OCI-LY1 (cell line): ENCODE results near the gene ZP3.
"Not testable (repeated sequence)": the region's sequence is repeated elsewhere in the genome, so short reads cannot be mapped to it uniquely, and the experiment has no call there.

Source experiments
- H2AFZ ChIP-seq: fragments of 200-600 bp; sonication (generic), shearing (Covaris generic); 2 replicates; pipeline ENCODE4 v1.6.0; 2014; ENCODE audit warnings: antibody characterized with exemption, mild to moderate bottlenecking, low read length
- H3F3A ChIP-seq: fragments of 200-600 bp; sonication (generic), shearing (Covaris generic); 2 replicates; pipeline ENCODE4 v1.6.0; 2014; ENCODE audit warnings: mild to moderate bottlenecking, antibody characterized with exemption, low read length, moderate library complexity; ENCODE audit not compliant: insufficient read depth
- H3K27ac ChIP-seq: fragments of 200-600 bp; sonication (generic); 2 replicates; pipeline ENCODE4 v1.5.1; 2014; ENCODE audit warnings: low read length, mixed run types, mild to moderate bottlenecking, low read depth; ENCODE audit not compliant: poor library complexity, severe bottlenecking
- H3K27me3 ChIP-seq: fragments of 200-600 bp; sonication (generic); 2 replicates; pipeline ENCODE4 v1.6.0; 2014; ENCODE audit warnings: antibody characterized with exemption, mild to moderate bottlenecking, low read length, moderate library complexity; ENCODE audit not compliant: insufficient read depth
- H3K36me3 ChIP-seq: fragments of 200-600 bp; sonication (generic); 2 replicates; pipeline ENCODE4 v1.6.1; 2014; ENCODE audit warnings: mild to moderate bottlenecking, antibody characterized with exemption, low read length, moderate library complexity, mixed read lengths; ENCODE audit not compliant: insufficient read depth
- H3K4me1 ChIP-seq: fragments of 200-600 bp; sonication (generic); 2 replicates; pipeline ENCODE4 v1.5.1; 2014; ENCODE audit warnings: mild to moderate bottlenecking, low read length, moderate library complexity; ENCODE audit not compliant: insufficient read depth, severe bottlenecking
- H3K4me2 ChIP-seq: fragments of 200-600 bp; sonication (generic), shearing (Covaris generic); 2 replicates; pipeline ENCODE4 v1.6.1; 2014; ENCODE audit warnings: low read length
- H3K4me3 ChIP-seq: fragments of 200-600 bp; sonication (generic); 2 replicates; pipeline ENCODE4 v1.5.1; 2014; ENCODE audit warnings: low read length, low read depth, mild to moderate bottlenecking, mixed read lengths; ENCODE audit not compliant: poor library complexity, severe bottlenecking
- H3K79me2 ChIP-seq: fragments of 200-600 bp; shearing (Covaris generic); 2 replicates; pipeline ENCODE4 v1.6.1; 2016; ENCODE audit warnings: mixed run types, low read length, mixed read lengths; ENCODE audit not compliant: insufficient read depth
- H3K9ac ChIP-seq: fragments of 200-600 bp; sonication (generic), shearing (Covaris generic); 2 replicates; pipeline ENCODE4 v1.6.1; 2014; ENCODE audit warnings: mild to moderate bottlenecking, low read length, mixed read lengths
- H3K9me2 ChIP-seq: fragments of 200-600 bp; sonication (generic), shearing (Covaris generic); 2 replicates; pipeline ENCODE4 v1.6.1; 2014; ENCODE audit warnings: low read depth, mild to moderate bottlenecking, low read length, mixed read lengths
- H3K9me3 ChIP-seq: fragments of 200-600 bp; shearing (Covaris generic); 2 replicates; pipeline ENCODE4 v1.6.1; 2014; ENCODE audit warnings: low read length, mixed read lengths
- H4K20me1 ChIP-seq: fragments of 200-600 bp; sonication (generic), shearing (Covaris generic); 2 replicates; pipeline ENCODE4 v1.6.0; 2016; ENCODE audit warnings: mild to moderate bottlenecking, low read length; ENCODE audit not compliant: insufficient read depth
- EZH2 ChIP-seq: fragments of 200-600 bp; sonication (generic), shearing (Covaris generic); IDR thresholded peaks from 2 replicates; pipeline ENCODE4 v1.8.0; 2017; ENCODE audit warnings: borderline replicate concordance, mixed run types, mild to moderate bottlenecking, antibody characterized with exemption, low read length, moderate library complexity, mixed read lengths
- TF ChIP-seq, protein P1 (sequence below): fragments of 200-600 bp; sonication (generic), shearing (Covaris generic); IDR thresholded peaks from 2 replicates; pipeline ENCODE4 v1.5.1; 2017; ENCODE audit warnings: mild to moderate bottlenecking, antibody characterized with exemption, low read length, moderate library complexity, mixed read lengths

The ZP3 gene

DNA sequence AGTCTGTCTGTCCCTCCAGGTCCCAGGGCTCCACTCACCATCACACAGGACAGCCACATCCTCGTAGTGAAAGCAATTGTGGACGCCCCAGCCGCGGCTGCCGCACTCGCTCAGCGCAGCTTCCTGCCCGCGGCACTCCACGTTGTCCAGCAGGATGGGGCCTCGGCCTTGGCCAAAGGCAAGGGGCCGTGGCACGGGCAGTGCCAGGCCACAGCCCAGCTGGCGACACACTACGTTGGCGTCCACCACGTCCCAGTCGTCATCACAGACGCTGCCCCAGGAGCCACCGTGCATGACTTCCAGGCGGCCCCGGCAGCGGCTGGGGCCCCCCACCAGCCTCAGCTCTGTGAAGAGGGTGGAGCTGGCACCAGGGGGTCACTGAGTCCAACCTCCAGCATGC is 24.5 kb upstream of the ZP3 start:
- no peak overlapping the region for H3K4me3 ChIP-seq
- H3K9me3 ChIP-seq = no peaks in the 10 kb centered on the region
- H4K20me1 ChIP-seq = no peaks in the 10 kb centered on the region
- no peaks in the 10 kb centered on the region for H3K79me2 ChIP-seq
- H3K4me1 ChIP-seq = peaks cover 12% of the 10 kb centered on the region
- no peak overlapping the region for H3K4me2 ChIP-seq
- H3K27ac ChIP-seq = no peak overlapping the region
- no peaks in the 10 kb centered on the region for H3K36me3 ChIP-seq
- no peaks in the 10 kb centered on the region for H3F3A ChIP-seq
- no peaks in the 10 kb centered on the region for H3K9me2 ChIP-seq
- H3K27me3 ChIP-seq = 0 out of 2 replicates have a peak, but pooled peaks cover 5% of the 10 kb centered on the region
- H3K9ac ChIP-seq = no peak overlapping the region
- TF ChIP-seq, protein P1, sequence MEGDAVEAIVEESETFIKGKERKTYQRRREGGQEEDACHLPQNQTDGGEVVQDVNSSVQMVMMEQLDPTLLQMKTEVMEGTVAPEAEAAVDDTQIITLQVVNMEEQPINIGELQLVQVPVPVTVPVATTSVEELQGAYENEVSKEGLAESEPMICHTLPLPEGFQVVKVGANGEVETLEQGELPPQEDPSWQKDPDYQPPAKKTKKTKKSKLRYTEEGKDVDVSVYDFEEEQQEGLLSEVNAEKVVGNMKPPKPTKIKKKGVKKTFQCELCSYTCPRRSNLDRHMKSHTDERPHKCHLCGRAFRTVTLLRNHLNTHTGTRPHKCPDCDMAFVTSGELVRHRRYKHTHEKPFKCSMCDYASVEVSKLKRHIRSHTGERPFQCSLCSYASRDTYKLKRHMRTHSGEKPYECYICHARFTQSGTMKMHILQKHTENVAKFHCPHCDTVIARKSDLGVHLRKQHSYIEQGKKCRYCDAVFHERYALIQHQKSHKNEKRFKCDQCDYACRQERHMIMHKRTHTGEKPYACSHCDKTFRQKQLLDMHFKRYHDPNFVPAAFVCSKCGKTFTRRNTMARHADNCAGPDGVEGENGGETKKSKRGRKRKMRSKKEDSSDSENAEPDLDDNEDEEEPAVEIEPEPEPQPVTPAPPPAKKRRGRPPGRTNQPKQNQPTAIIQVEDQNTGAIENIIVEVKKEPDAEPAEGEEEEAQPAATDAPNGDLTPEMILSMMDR = no peak
- TF ChIP-seq EZH2 = no peak
- no peak overlapping the region for H2AFZ ChIP-seq

DNA sequence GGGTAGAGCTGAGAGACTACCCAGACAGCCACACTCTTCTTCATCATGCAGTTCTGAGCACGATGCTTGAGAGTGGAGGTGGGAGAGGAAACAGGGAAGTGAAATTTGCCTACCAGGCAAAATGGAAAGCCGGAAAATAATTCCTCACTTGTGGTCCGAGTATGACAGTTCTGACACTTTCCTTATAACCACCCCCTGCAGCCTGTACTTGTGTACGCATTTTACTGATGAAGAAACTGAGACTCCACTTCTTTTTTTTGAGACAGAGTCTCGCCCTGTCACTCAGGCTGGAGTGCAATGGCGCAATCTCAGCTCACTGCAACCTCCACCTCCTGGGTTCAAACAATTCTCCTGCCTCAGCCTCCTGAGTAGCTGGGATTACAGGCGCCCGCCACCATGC is 21.7 kb upstream of the ZP3 start:
- not testable (repeated sequence) for H3K4me2 ChIP-seq, H3F3A ChIP-seq

DNA sequence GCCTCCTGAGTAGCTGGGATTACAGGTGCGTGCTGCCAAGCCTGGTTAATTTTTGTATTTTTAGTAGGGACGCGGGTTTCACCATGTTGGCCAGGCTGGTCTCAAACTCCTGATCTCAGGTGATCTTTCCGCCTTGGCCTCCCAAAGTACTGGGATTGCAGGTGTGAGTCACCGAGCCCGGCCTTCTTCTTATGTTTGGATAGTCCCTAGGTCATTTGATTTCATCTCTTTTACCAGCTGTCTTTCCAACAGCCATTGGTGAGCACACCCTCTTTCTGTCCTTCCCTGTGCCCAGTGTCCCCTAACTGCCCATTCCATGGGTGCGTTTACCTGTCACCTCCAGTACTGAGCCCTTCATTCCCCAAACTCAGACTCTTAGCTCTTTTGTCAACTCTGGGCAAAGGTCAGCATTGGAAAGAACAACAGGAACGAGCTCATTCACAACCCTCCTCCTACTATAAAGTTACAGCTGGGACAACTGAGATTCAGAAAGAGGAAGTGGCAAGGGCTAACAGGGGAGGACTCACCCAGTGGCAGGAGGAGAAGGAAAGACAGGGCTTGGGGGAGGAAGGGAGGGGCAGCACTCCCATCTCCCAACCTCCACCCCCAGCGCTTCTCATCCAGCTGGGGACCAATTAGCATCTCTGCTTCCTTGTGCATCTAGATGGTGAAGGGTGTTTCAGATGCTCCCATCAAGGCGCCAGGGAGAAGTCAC is 20.8 kb upstream of the ZP3 start:
- Histone ChIP-seq H3K4me1 (no peaks in the 10 kb centered on the region), H3K79me2 (no peaks in the 10 kb centered on the region), H3K9me3 (no peaks in the 10 kb centered on the region), H3F3A (no peaks in the 10 kb centered on the region), H4K20me1 (no peaks in the 10 kb centered on the region), H3K36me3 (no peaks in the 10 kb centered on the region), H3K4me2 (no peak overlapping the region), H3K9me2 (no peaks in the 10 kb centered on the region), H2AFZ (no peak overlapping the region), H3K4me3 (no peak overlapping the region), H3K27ac (no peak overlapping the region), H3K27me3 (peaks cover 8% of the 10 kb centered on the region; the same call in 1 of the 2 replicates), H3K9ac (no peak overlapping the region)
- TF ChIP-seq EZH2 = no peak
- TF ChIP-seq, protein P1 = no peak

More for the DNA sequence above, 21.7 kb upstream of the ZP3 start:
- not testable (repeated sequence) for H4K20me1 ChIP-seq, H3K9me3 ChIP-seq, H3K4me1 ChIP-seq, H3K27ac ChIP-seq, H3K4me3 ChIP-seq, H3K9ac ChIP-seq, H3K9me2 ChIP-seq, H3K27me3 ChIP-seq, H3K36me3 ChIP-seq, H3K79me2 ChIP-seq, H2AFZ ChIP-seq

DNA sequence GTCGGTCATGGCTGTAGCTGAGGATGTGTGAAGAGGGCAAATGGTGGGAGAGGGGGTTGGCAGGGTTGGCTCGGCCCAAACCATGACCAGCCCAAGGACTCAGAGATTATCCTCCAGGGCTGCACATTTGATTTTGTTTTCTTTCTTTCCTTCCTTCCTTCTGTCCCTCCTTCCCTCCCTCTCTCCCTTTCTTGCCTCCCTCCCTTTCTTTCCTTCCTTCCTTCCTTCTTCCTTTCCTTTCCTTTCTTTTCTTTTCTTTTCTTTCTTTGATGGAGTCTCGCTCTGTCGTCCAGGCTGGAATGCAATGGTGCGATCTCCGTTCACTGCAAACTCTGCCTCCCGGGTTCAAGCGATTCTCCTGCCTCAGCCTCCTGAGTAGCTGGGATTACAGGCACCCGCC is 19.0 kb upstream of the ZP3 start:
- H3K36me3 ChIP-seq = no peaks in the 10 kb centered on the region
- H3K27ac ChIP-seq = no peak overlapping the region
- H3K4me1 ChIP-seq = no peaks in the 10 kb centered on the region
- no peaks in the 10 kb centered on the region for H3F3A ChIP-seq
- no peaks in the 10 kb centered on the region for H3K9me2 ChIP-seq
- no peaks in the 10 kb centered on the region for H3K9me3 ChIP-seq
- no peaks in the 10 kb centered on the region for H4K20me1 ChIP-seq
- H2AFZ ChIP-seq = no peak overlapping the region
- no peak overlapping the region for H3K4me3 ChIP-seq
- no peak overlapping the region for H3K4me2 ChIP-seq
- H3K27me3 ChIP-seq = peaks cover 8% of the 10 kb centered on the region; the same call in 1 of the 2 replicates
- H3K9ac ChIP-seq = no peak overlapping the region
- no peak for TF ChIP-seq EZH2
- TF ChIP-seq, protein P1 = no peak
- H3K79me2 ChIP-seq = no peaks in the 10 kb centered on the region
